ENCODE measurements around the gene WRNIP1. TPM values are rescaled to one million over a fixed set of nuclear protein-coding genes. Genes with fewer than 3 reads are reported as not detected.

The WRNIP1 gene
- total and polyA plus RNA-seq, 10 of the 15 experiments (the other 5 are each of a cell fraction or from before 2014, with no cell fraction given): 9.3 to 30.5 (median 24.3) TPM

- intact Hi-C loops (cut with micrococcal nuclease; ENCODE audit: unreplicated experiment) (no loop called here), in situ Hi-C loops (cut with MboI) (loop anchor here (10.0 kb wide), 1 partner anchor 1160 kb away; no protein-coding TSS in a partner anchor)
- no peak overlapping the region for H3K9ac ChIP-seq (ENCODE audit: control insufficient read depth, insufficient read depth, low read length)
- peaks cover 2 to 7% of the 10 kb centered on the region in 2 experiments; a peak in 2 of 4 replicates for H3K27me3 ChIP-seq (replicated peaks in 1 of 2; ENCODE audit: control insufficient read depth in 2 of 2, insufficient read depth in 2 of 2, low read length in 1 of 2)
- ChIA-PET CTCF (no interaction called here), SMC1A (ENCODE audit: uncharacterized antibody, unreplicated experiment) (no interaction called here), RAD21 (ENCODE audit: unreplicated experiment) (no interaction called here), POLR2A (no interaction called here)
- H3K9me3 ChIP-seq (replicated peaks; ENCODE audit: control insufficient read depth, insufficient read depth, low read length): no peaks in the 10 kb centered on the region
- no TSS peak for BruUV-seq (replicated peaks)
- H3K4me2 ChIP-seq (ENCODE audit: control insufficient read depth, insufficient read depth): no peak overlapping the region
- H3K27ac ChIP-seq (ENCODE audit: control insufficient read depth, insufficient read depth): no peak overlapping the region
- FAIRE-seq (no peak), ATAC-seq (no peak), DNase-seq (ENCODE audit: low read depth, low spot score) (no peak)
- 48% methylated on average over 3 of the region's 3 CpGs for WGBS (ENCODE audit: insufficient coverage, insufficient replicate concordance, low lambda C conversion rate, missing lambda C conversion rate)
- no peaks in the 10 kb centered on the region for H3K79me2 ChIP-seq (ENCODE audit: control insufficient read depth, insufficient read depth, low read length)
- no peaks in the 10 kb centered on the region for H3K36me3 ChIP-seq (ENCODE audit: control insufficient read depth in 2 of 2, insufficient read depth in 2 of 2, low read length in 1 of 2)
- H3K4me3 ChIP-seq: no peak overlapping the region
- no peaks in the 10 kb centered on the region for H4K20me1 ChIP-seq (ENCODE audit: control insufficient read depth, insufficient read depth)
- no peak overlapping the region for H2AFZ ChIP-seq (ENCODE audit: control insufficient read depth, low read depth, low read length)
- no peaks in the 10 kb centered on the region for H3K4me1 ChIP-seq (ENCODE audit: control insufficient read depth, insufficient read depth, low read length)
- TF ChIP-seq HDGF (IDR thresholded peaks at IDR 0.05): no peak
- no peak for TF ChIP-seq RELB (IDR thresholded peaks at IDR 0.05; ENCODE audit: low read depth)
- TF ChIP-seq NFXL1 (IDR thresholded peaks at IDR 0.05; ENCODE audit: borderline replicate concordance): no peak
- TF ChIP-seq ZNF622 (IDR thresholded peaks at IDR 0.05): no peak
- no peak for TF ChIP-seq NFIC (IDR thresholded peaks at IDR 0.05; ENCODE audit: low read depth, low read length)
- no peak for TF ChIP-seq E2F8 (IDR thresholded peaks at IDR 0.05; ENCODE audit: low read depth, partially characterized antibody)
- TF ChIP-seq RAD21 (IDR thresholded peaks at IDR 0.05; ENCODE audit: insufficient read depth, low read depth, low read length): no peak
- no peak for TF ChIP-seq CBX5 (IDR thresholded peaks at IDR 0.05; ENCODE audit: low read depth)
- no peak for TF ChIP-seq BMI1 (IDR thresholded peaks at IDR 0.05; ENCODE audit: borderline replicate concordance)
- TF ChIP-seq ZBTB33 (IDR thresholded peaks at IDR 0.05): no peak
- TF ChIP-seq ZBTB40 (IDR thresholded peaks at IDR 0.05; ENCODE audit: borderline replicate concordance): no peak
These were observed 10.8 kb upstream of the WRNIP1 start for GRCh38 chr6:2754393-2754792.

Measured in GM12878 (cell line).